Ovary (tissue), 9 donors: ENCODE measurements around the gene WNT9A. TPM values are rescaled to one million over a fixed set of nuclear protein-coding genes. Genes with fewer than 3 reads are reported as not detected.
"Not testable (repeated sequence)": the region's sequence is repeated elsewhere in the genome, so short reads cannot be mapped to it uniquely, and the experiment has no call there.

ENCODE experiments used
- DNase-seq, 5 donors: peaks; one replicate each; pipeline ENCODE4 v3.0.0-alpha.2; 2019 to 2020
- H3K27ac ChIP-seq, 2 donors: fragments of 200-600 bp; one replicate each; pipeline versions ENCODE4 v1.5.1 to v1.8.0; 2019 to 2022
- H3K27me3 ChIP-seq: fragments of 200-600 bp; one replicate; pipeline ENCODE4 v1.8.0; 2022
- H3K36me3 ChIP-seq: fragments of 200-600 bp; sonication (generic); one replicate; pipeline ENCODE4 v1.5.1; 2019
- H3K4me1 ChIP-seq: one replicate; pipeline ENCODE4 v1.8.1; 2013; ENCODE audit warnings: mild to moderate bottlenecking, moderate library complexity; ENCODE audit not compliant: insufficient read depth
- H3K4me3 ChIP-seq: fragments of 200-600 bp; sonication (generic); one replicate; pipeline ENCODE4 v1.5.1; 2017
- H3K9me3 ChIP-seq, 2 donors: fragments of 200-600 bp in 1 of 2; sonication (generic) in 1 of 2; one replicate each; pipeline versions ENCODE4 v1.5.1 to v1.8.1; 2013 to 2019; ENCODE audit warnings: mild to moderate bottlenecking in 1 of 2, moderate library complexity in 1 of 2
- WGBS, 3 donors: extraction: QIAGEN DNeasy Blood & Tissue Kit in 1 of 3; methylation state at CpG; one replicate each; pipeline versions ENCODE4 v1.1.5 to v1.1.7; 2013 to 2017; 5-methylcytosine and 5-hydroxymethylcytosine counted together
- intact Hi-C, 4 donors: fragments of 100-400 bp; cut with DNase I; formaldehyde crosslinking; loops; one replicate each; pipeline versions ENCODE4 v1.11.0 to v1.15.1; 2022 to 2023
- polyA plus RNA-seq, 2 donors: library from polyadenylated mRNA; stranded (reverse); fragments of 200-250 nt in 1 of 2; fragments of 350-450 nt in 1 of 2; fragmentation: Illumina TruSeq in 1 of 2; extraction: RNeasy Lipid Tissue Mini Kit (QIAGEN cat#74804) in 1 of 2; gene quantifications; one replicate each; pipeline ENCODE4 v1.2.3, GENCODE V29; 2013 to 2014
- total RNA-seq, 7 donors: library from RNA; depleted of rRNA in 2 of 7; stranded (reverse); fragments of >200 nt in 2 of 7; fragmentation: NEBNext Ultra II Directional in 3 of 7; extraction: Animal tissue kit (Norgen Biotek cat#: 25700) in 3 of 7; gene quantifications; one replicate each; pipeline versions ENCODE4 v1.1.0 to v1.2.4, GENCODE V29; 2016 to 2023
- donor health status: DM: no; HTN: no; CAD: no; lungs with moderate emphysema.
- donor health status: DM: no; HTN: no; CAD: no.
- donor health status: Bipolar disorder and iron deficiency.
- donor health status: DM: yes; HTN: yes; CAD: no.
- donor health status: DM: no; HTN: no; CAD: no.
- donor health status: DM: yes; HTN: yes; CAD: no.

The WNT9A gene
- total and polyA plus RNA-seq, 9 donors: 1.1 to 15.9 (median 9.8) TPM

DNA sequence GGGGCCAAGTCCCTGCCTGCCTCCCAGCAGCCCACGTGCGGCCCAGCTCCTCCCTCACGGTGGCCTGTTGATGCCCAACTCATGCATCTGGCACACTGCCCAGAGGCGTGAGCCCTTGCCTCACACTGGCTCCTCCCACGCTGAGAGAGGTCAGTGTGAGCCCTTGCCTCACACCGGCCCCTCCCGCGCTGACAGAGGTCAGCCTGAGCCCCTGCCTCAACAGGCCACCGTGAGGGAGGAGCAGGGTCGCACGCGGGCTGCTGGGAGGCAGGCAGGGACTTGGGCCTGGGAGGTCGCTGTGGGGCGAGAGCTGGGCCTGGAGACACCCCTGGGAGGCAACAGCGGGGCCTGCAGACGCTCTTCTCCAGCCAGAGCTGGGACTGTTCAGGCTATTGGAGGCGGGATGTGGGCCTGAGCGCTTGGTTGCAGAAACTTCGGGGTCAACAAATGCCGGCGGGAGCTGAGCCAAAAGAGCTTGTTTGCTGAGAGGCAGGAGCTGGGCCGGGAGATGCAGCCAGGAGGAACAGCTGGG lies 25.2 kb upstream of the WNT9A start:
- H3K27ac ChIP-seq, H3K9me3 ChIP-seq, H3K27me3 ChIP-seq, H3K4me1 ChIP-seq, H3K36me3 ChIP-seq, H3K4me3 ChIP-seq, intact Hi-C loops: not testable (repeated sequence)
- DNase-seq: peak in 4 of 5 donors; percentile 42 to 54 (median 46)
- WGBS, 3 donors: 62 to 69% (median 67%) methylated on average over 12 to 22 of the region's 22 CpGs

DNA sequence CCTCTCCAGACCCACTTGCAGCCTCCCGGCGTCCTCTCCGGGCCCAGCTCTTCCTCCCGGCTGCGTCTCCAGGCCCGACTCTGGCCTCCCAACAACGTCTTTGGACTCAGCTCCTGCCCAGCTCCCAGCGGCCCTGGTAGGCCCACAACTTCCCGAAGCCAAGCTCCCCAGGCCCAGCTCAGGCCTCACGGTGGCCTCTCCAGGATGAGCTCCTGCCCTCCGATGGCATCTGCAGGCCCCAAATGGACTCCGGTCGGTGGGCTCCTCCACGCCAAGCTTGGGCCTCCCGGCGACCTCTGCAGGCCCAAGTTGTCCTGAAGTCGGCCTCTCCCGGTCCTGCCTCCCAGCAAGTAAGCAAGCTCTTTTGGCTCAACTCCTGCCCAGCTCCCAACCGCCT lies 24.5 kb upstream of the WNT9A start:
- H3K27ac ChIP-seq, H3K9me3 ChIP-seq, H3K36me3 ChIP-seq, H3K27me3 ChIP-seq, H3K4me1 ChIP-seq, intact Hi-C loops, DNase-seq, H3K4me3 ChIP-seq: not testable (repeated sequence)
- WGBS, 3 donors: 82 to 95% (median 93%) methylated on average over 15 to 18 of the region's 19 CpGs

DNA sequence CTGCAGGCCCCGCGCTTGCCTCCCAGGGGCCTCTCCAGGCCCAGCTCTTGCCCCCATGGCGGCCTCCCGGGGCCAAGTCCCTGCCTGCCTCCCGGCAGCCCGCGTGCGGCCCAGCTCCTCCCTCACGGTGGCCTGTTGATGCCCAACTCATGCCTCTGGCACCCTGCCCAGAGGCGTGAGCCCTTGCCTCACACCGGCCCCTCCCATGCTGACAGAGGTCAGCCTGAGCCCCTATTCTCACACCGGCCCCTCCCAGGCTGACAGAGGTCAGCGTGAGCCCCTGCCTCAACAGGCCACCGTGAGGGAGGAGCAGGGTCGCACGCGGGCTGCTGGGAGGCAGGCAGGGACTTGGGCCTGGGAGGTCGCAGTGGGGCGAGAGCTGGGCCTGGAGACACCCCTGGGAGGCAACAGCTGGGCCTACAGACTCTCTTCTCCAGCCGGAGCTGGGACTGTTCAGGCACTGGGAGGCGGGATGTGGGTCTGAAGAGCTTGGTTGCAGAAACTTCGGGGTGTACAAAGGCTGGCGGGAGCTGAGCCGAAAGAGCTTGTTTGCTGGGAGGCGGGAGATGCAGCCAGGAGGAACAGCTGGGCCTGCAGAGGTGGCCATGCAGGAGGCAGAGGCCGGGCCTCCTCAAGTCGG lies 24.0 kb upstream of the WNT9A start:
- 75 to 89% (median 76%) methylated on average over 17 to 25 of the region's 27 CpGs for WGBS, 3 donors
- H3K27me3 ChIP-seq, H3K4me1 ChIP-seq, intact Hi-C loops, DNase-seq, H3K36me3 ChIP-seq, H3K27ac ChIP-seq, H3K4me3 ChIP-seq, H3K9me3 ChIP-seq: not testable (repeated sequence)

DNA sequence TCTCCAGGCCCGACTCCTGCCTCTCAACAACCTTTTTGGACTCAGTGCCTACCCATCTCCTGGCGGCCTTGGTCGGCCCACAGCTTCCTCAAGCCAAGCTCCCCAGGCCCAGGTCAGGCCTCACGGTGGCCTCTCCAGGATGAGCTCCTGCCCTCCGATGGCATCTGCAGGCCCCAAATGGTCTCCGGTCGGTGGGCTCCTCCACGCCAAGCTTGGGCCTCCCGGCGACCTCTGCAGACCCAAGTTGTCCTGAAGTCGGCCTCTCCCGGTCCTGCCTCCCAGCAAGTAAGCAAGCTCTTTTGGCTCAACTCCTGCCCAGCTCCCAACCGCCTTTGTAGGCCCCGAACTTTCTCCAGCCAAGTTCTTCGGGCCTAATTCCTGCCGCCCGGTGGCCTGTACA lies 23.5 kb upstream of the WNT9A start:
- H3K27ac ChIP-seq, H3K27me3 ChIP-seq, DNase-seq, H3K4me1 ChIP-seq, H3K9me3 ChIP-seq, intact Hi-C loops, H3K4me3 ChIP-seq, H3K36me3 ChIP-seq: not testable (repeated sequence)
- 93 to 100% (median 96%) methylated on average over 8 to 12 of the region's 17 CpGs for WGBS, 3 donors

DNA sequence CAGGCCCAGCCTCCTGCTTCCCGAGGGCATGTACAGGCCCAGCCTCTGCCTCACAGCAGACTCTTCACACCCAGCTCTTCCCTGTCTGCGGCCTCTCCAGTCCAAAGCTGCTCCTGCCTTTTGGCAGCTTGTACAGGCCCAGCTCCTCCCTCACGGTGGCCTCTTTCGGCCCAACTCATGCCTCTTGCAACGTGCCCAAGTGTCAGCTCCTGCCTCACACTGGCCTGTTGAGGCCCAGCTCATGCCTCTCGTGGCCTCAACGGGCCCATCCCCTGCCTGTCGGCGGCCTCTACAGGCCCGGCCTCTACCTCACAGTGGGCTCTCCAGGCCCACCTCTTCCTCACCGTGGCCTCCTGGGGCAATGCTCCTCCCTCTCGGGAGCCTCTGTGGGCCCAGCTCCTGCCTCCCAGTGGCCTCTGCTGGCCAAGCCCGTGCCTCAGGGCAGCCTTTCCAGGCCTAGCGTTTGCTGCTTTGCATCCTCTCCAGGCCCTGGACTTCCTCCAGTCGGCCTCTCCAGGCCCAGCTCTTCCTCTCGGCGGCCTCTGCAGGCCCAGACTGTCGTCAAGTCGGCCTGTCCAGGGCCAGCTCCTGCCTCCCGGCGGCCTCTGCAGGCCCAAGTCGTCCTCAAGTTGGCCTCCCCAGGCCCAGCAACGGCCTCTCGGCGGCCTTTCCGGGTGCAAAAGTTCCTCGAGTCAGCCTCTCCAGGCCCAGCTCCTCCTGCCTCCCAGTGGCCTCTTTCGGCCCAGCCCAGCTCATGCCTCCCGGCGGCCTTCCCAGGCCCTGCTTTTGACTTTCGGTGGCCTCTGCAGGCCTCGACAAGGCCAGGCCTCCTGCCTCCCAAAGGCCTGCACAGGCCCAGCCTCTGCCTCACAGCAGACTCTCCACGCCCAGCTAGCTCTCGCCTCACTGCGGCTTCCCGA lies 22.6 kb upstream of the WNT9A start:
- not testable (repeated sequence) for DNase-seq

DNA sequence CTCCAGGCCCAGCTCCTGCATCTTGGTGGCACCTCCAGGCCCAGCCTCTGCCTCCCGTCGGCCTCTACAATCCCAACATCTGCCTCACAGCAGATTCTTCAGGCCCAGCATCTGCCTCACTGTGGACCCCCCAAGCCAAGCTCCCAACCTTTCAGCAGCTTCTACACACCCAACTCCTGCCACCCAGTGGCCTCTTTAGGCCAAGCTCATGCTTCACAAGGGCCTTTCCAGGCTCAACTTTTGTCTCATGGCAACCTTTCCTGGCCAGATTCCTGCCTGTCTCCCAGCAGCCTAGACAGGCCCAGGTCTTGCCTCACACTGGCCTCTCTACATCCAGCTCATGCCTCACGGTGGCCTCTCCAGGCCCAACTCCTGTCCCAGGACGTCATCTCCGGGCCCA lies 20.1 kb upstream of the WNT9A start:
- H3K27me3 ChIP-seq, H3K9me3 ChIP-seq, H3K4me1 ChIP-seq, H3K4me3 ChIP-seq, intact Hi-C loops, H3K27ac ChIP-seq, DNase-seq, H3K36me3 ChIP-seq: not testable (repeated sequence)
- WGBS, 3 donors: 88 to 96% (median 94%) methylated on average over 3 to 5 of the region's 5 CpGs

More for the DNA sequence above, 22.6 kb upstream of the WNT9A start:
- H3K4me1 ChIP-seq, H3K27me3 ChIP-seq, H3K4me3 ChIP-seq, intact Hi-C loops, H3K27ac ChIP-seq, H3K36me3 ChIP-seq, H3K9me3 ChIP-seq: not testable (repeated sequence)
- 86 to 87% (median 86%) methylated on average over 36 of the region's 36 CpGs for WGBS, 3 donors

DNA sequence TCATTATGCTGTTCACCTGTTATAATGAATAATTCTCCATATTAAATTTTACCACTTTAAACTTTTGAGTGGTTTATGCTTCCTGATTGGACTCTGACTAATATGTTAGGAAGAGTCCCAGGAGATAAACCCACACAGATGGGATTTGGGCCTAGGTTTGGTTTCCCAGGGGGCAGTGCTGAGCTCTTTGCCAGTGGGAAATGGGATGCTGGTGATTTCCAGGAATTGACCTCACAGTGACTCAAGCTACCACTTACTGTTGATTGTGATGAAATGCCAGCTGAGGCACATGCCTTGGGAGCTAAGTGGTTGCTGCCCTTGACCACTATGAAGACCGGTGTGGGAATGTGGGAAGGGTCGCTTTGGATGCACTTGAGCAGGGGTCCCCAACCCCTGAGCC lies 19.0 kb upstream of the WNT9A start:
- H3K36me3 ChIP-seq, H3K27ac ChIP-seq, DNase-seq, H3K4me1 ChIP-seq, H3K27me3 ChIP-seq, H3K9me3 ChIP-seq, intact Hi-C loops, H3K4me3 ChIP-seq: not testable (repeated sequence)
- 50 to 98% (median 88%) methylated on average over 2 of the region's 2 CpGs for WGBS, 3 donors
